T-cell (primary cell): ENCODE measurements around the gene JUNB. TPM values are rescaled to one million over a fixed set of nuclear protein-coding genes. Genes with fewer than 3 reads are reported as not detected.

Experiments
- ATAC-seq, 4 experiments: fragments of 200-7000 bp in 3 of 4; fragments of 150-1000 bp in 1 of 4; cut with Tn5 transposase; replicated peaks in 1 of 4; 1 replicate in 3 of 4; 2 replicates in 1 of 4; pipeline ENCODE4 v1.10.0; 2021; ENCODE audit warnings: moderate library complexity in 3 of 4, mild to moderate bottlenecking in 2 of 4, moderate number of reproducible peaks in 1 of 4
- CTCF ChIA-PET, 2 donors: fragments of 300-600 bp; sonication (Branson Sonifier 250); formaldehyde crosslinking; loops; one replicate each; lab custom pipeline; 2022; ENCODE audit warnings: antibody characterized with exemption in 2 of 2; lab: Charles Lee
- POLR2A ChIA-PET, 2 donors: fragments of 300-600 bp; sonication (Branson Sonifier 250); formaldehyde crosslinking; loops; one replicate each; lab custom pipeline; 2022; ENCODE audit warnings: antibody characterized with exemption in 2 of 2; lab: Charles Lee
- DNase-seq, 35 experiments: peaks; one replicate each; pipeline versions ENCODE4 v3.0.0 to v3.0.0-alpha.2; 2013 to 2023
- H3K27ac ChIP-seq: one replicate; pipeline ENCODE4 v1.5.1; 2013; ENCODE audit warnings: low read length
- H3K27me3 ChIP-seq, 2 experiments: replicated peaks in 1 of 2; 1 replicate in 1 of 2; 2 replicates in 1 of 2; pipeline versions ENCODE4 v1.6.1 to v1.7.0; 2013; ENCODE audit warnings: low read length in 1 of 2, mixed read lengths in 1 of 2; ENCODE audit not compliant: control insufficient read depth in 2 of 2, insufficient read depth in 2 of 2; ENCODE audit errors: extremely low read depth in 1 of 2
- H3K36me3 ChIP-seq, 2 donors: 1 replicate in 1 of 2; 2 replicates in 1 of 2; pipeline versions ENCODE4 v1.6.1 to v1.7.0; 2013; ENCODE audit warnings: low read length in 1 of 2; ENCODE audit not compliant: control insufficient read depth in 2 of 2, insufficient read depth in 1 of 2; ENCODE audit errors: extremely low read depth in 1 of 2
- H3K4me1 ChIP-seq, 2 experiments: 1 replicate in 1 of 2; 2 replicates in 1 of 2; pipeline versions ENCODE4 v1.6.1 to v1.7.0; 2013; ENCODE audit warnings: low read length in 2 of 2, mixed read lengths in 1 of 2; ENCODE audit not compliant: insufficient read depth in 2 of 2, control insufficient read depth in 1 of 2; ENCODE audit errors: extremely low read depth in 1 of 2
- H3K4me3 ChIP-seq, 2 donors: 1 replicate in 1 of 2; 2 replicates in 1 of 2; pipeline versions ENCODE4 v1.5.1 to v1.7.0; 2013; ENCODE audit warnings: mild to moderate bottlenecking in 2 of 2, low read length in 1 of 2, moderate library complexity in 1 of 2; ENCODE audit not compliant: control insufficient read depth in 1 of 2; ENCODE audit errors: extremely low read depth in 1 of 2
- H3K9me3 ChIP-seq: 2 replicates; pipeline ENCODE4 v1.7.0; 2013
- H3K27ac Mint-ChIP-seq, 2 donors: one replicate each; pipeline ENCODE4 v1.8.0; 2020 to 2021; ENCODE audit warnings: mild to moderate bottlenecking in 2 of 2, mixed read lengths in 2 of 2
- H3K27me3 Mint-ChIP-seq, 2 donors: one replicate each; pipeline ENCODE4 v1.8.0; 2021 to 2022; ENCODE audit warnings: mixed read lengths in 2 of 2
- H3K36me3 Mint-ChIP-seq: one replicate; pipeline ENCODE4 v1.8.0; 2021; ENCODE audit warnings: mixed read lengths
- H3K4me1 Mint-ChIP-seq, 3 donors: one replicate each; pipeline ENCODE4 v1.8.0; 2020 to 2022; ENCODE audit warnings: mixed read lengths in 3 of 3, mild to moderate bottlenecking in 1 of 3
- H3K4me3 Mint-ChIP-seq, 3 donors: one replicate each; pipeline ENCODE4 v1.8.0; 2020 to 2022; ENCODE audit warnings: mild to moderate bottlenecking in 3 of 3, mixed read lengths in 3 of 3, moderate library complexity in 3 of 3
- H3K9me3 Mint-ChIP-seq, 3 donors: one replicate each; pipeline ENCODE4 v1.8.0; 2020 to 2022; ENCODE audit warnings: mixed read lengths in 3 of 3
- WGBS: methylation state at CpG from one replicate; pipeline ENCODE4 v1.1.5; 2013; ENCODE audit warnings: missing lambda C conversion rate; ENCODE audit not compliant: insufficient coverage; 5-methylcytosine and 5-hydroxymethylcytosine counted together
- total RNA-seq, 35 experiments: library from RNA in 6 of 35; stranded (reverse) in 6 of 35; fragments of 120-200 nt in 1 of 35; gene quantifications; one replicate each; pipeline versions ENCODE4 v1.2.1 to v1.2.4 and lab custom pipeline; 2013 to 2026

Gene JUNB
- total RNA-seq, 5 donors from 2014 or later (not counting 1 experiment from before 2014, with no cell fraction given): 117 to 2,289 (median 138) TPM

DNA sequence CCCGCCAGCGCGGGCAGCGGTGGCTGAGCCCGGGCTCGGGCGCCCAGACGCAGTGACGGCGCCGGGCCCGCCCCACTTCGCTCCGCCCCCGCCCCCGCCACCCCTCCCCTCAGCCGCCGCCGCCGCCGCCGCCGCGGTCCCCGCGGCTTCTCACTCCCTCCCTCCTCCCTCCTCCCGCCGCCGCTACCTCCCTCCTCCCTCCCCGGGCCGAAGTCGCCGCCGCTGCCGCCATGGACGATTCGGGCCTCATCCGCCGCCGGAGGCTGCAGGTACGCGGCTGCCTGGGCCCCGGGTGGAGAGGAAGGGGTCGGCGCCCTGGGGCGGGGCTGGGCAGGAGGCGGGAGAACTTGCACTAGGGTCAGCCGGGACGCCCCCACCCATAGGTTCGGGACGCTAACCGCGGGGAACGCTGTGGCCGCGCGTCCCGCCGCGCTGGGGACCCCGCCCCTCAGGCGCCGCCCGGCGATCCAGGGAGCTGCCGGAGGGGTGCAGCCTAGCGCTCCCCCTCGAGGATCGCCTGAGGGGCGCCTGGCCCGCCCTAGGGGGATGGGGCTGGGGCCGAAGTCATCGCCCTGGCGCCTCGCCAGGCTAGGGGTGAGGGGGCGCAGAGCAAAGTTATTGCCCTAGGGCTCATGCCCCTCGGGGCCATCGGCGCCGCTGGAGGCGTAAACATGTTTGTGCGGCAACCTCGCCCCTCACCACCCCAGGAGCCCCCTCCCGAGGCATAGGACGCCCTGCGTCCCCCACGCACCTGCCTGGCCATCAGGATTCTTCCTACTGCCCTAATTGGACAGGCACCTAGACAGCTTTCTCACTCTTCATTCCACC lies 42.7 kb downstream of the JUNB start:
- Histone ChIP-seq H3K27me3 (peaks cover 26 to 94% of the 10 kb centered on the region in 2 experiments), H3K4me1 (peaks cover 7 to 43% of the 10 kb centered on the region in 2 experiments), H3K36me3 (no peaks in the 10 kb centered on the region), H3K27ac (no peak overlapping the region), H3K9me3 (no peaks in the 10 kb centered on the region), H3K4me3 (peak overlapping the region in 1 of 2 donors; percentile 23)
- ATAC-seq (peak; percentile 22 to 35 (median 27)), DNase-seq (peak in 8 of 35 experiments; percentile 4 to 65 (median 28))
- Mint-ChIP-seq H3K27me3 (peaks cover 70 to 75% of the 10 kb centered on the region in 2 donors), H3K9me3 (peaks cover 0 to 11% (median 0%) of the 10 kb centered on the region in 3 donors), H3K4me3 (peak overlapping the region; percentile 49 to 64 (median 50)), H3K4me1 (peaks cover 22 to 33% (median 28%) of the 10 kb centered on the region in 3 donors), H3K27ac (no peak overlapping the region), H3K36me3 (no peaks in the 10 kb centered on the region)
- 3% methylated on average over 49 of the region's 87 CpGs for WGBS
- ChIA-PET CTCF (interaction anchor here in 1 of 2 donors (0.5 kb wide), 1 partner anchor 67 kb away, joined by 3 read pairs; no protein-coding TSS in a partner anchor), POLR2A (no interaction called here)

DNA sequence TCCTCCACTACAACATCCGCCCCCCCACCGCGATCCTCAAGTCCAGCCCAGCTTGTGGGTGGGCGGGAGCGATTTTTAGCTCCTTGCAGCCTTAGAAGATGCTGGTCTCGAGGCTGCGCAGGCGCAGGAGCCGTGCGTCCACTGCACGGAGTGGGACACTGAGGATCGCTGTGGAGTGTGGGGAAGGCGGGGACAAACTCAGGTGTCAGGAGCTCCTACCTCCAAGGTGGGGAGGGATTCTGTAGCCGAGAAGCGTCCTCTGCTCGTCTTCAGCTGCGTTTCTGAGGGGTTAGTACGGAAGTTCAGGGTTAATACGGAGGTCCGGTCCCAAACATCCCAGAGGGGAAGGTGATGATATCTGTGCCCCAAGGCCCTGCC lies 43.3 kb downstream of the JUNB start, which contains the start of gene RTBDN:
RTBDN (minus strand) TSS at position 14 of the 378 bp plus-strand sequence. CDS start 4,600 bp downstream, outside the sequence.
- ChIA-PET CTCF (interaction anchor here in 1 of 2 donors (0.5 kb wide), 1 partner anchor 67 kb away, joined by 3 read pairs; no protein-coding TSS in a partner anchor), POLR2A (no interaction called here)
- peak within 1 kb of the TSS in 1 of 2 donors; percentile 38 for H3K4me3 ChIP-seq
- Mint-ChIP-seq H3K27me3 (peaks cover 71 to 75% of the 10 kb centered on the region in 2 donors), H3K27ac (peak within 1 kb of the TSS in 1 of 2 donors; percentile 57), H3K4me1 (peaks cover 27 to 39% (median 34%) of the 10 kb centered on the region in 3 donors), H3K36me3 (no peaks in the 10 kb centered on the region), H3K4me3 (peak within 1 kb of the TSS; percentile 49 to 64 (median 50)), H3K9me3 (peaks cover 0 to 11% (median 0%) of the 10 kb centered on the region in 3 donors)
- WGBS: 20% methylated on average over 18 of the region's 20 CpGs
- no peaks in the 10 kb centered on the region for H3K36me3 ChIP-seq
- peaks cover 7 to 46% of the 10 kb centered on the region in 2 experiments for H3K4me1 ChIP-seq
- no peak within 1 kb of the TSS for H3K27ac ChIP-seq
- ATAC-seq (no peak), DNase-seq (no peak)
- no peaks in the 10 kb centered on the region for H3K9me3 ChIP-seq
- peaks cover 32 to 93% of the 10 kb centered on the region in 2 experiments for H3K27me3 ChIP-seq

DNA sequence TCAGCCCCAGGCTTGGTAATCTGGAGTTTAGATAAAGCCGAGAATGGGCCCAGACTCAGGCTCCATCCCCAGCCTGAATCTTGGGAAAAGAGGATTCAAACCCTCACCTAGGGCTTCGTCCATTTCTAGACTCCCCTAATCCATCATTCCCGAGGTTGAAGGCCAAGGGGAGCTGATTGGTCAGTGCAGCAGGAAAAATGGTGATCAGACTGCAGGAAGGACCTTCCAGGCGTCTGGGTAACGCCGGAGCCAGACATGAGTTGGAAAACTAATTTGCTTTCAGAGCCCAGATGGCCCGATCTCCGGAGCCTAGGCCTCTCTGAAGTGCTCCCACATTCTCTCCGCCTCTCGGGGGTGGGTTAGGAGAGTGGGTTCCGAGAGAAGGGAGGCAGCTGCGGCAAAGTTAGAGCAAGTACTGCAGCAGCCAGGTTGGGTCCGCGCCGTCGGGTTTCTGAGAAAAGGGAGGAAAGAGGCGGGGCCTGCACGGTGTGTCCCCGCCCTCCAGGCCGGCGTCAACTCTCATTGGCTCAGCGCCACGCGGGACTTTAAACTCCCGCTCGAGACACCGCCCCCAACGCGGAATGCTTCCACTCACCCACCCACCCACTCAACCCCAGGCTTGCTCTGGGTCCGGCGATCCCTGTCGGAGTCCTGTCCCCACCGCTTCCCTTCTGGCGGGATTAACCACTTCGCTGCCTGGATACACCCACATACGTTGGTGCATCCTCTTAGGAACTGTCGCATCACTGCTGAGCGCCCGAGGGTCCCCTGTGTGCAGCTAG lies 43.9 kb downstream of the JUNB start:
- CTCF ChIA-PET: interaction anchor here in 1 of 2 donors (0.7 kb wide), 1 partner anchor 65 kb away, joined by 5 read pairs; no protein-coding TSS in a partner anchor
- Mint-ChIP-seq H3K4me3 (peak overlapping the region; percentile 49 to 61 (median 50)), H3K27me3 (peaks cover 71 to 75% of the 10 kb centered on the region in 2 donors), H3K9me3 (peaks cover 0 to 11% (median 0%) of the 10 kb centered on the region in 3 donors), H3K36me3 (no peaks in the 10 kb centered on the region), H3K27ac (no peak overlapping the region), H3K4me1 (peaks cover 27 to 43% (median 37%) of the 10 kb centered on the region in 3 donors)
- Histone ChIP-seq H3K27me3 (peaks cover 36 to 92% of the 10 kb centered on the region in 2 experiments), H3K27ac (no peak overlapping the region), H3K4me1 (peaks cover 7 to 46% of the 10 kb centered on the region in 2 experiments), H3K36me3 (no peaks in the 10 kb centered on the region), H3K9me3 (no peaks in the 10 kb centered on the region), H3K4me3 (peak overlapping the region in 1 of 2 donors; percentile 38)
- ATAC-seq: peak in 1 of 4 experiments; percentile 13
- POLR2A ChIA-PET: no interaction called here
- peak in 17 of 35 experiments; percentile 13 to 50 (median 23) for DNase-seq
- 14% methylated on average over 30 of the region's 39 CpGs for WGBS

DNA sequence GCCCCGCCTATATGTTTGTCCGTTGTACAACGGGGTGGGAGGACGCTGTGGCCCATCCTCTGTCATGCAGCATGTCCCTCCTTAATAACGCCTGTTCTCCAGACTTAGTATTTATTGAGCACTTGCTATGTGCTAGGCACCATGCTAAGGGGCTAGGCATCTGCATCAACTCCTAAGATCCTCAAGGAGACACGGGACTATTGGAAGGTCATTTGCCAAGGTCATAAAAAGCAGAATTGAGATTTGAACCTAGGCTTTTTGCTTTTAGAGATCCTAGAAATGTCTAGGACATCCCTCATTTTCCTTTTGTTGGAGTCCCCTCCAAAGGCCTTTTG lies 45.2 kb downstream of the JUNB start:
- H3K9me3 ChIP-seq: no peaks in the 10 kb centered on the region
- Mint-ChIP-seq H3K36me3 (no peaks in the 10 kb centered on the region), H3K27ac (no peak overlapping the region), H3K4me3 (no peak overlapping the region), H3K9me3 (peaks cover 0 to 7% (median 0%) of the 10 kb centered on the region in 3 donors), H3K4me1 (peaks cover 33 to 54% (median 49%) of the 10 kb centered on the region in 3 donors), H3K27me3 (peaks cover 70 to 75% of the 10 kb centered on the region in 2 donors)
- WGBS: 16% methylated on average over 6 of the region's 6 CpGs
- ChIA-PET POLR2A (no interaction called here), CTCF (no interaction called here)
- H3K27me3 ChIP-seq: peaks cover 34 to 92% of the 10 kb centered on the region in 2 experiments
- H3K27ac ChIP-seq: no peak overlapping the region
- no peaks in the 10 kb centered on the region for H3K36me3 ChIP-seq
- DNase-seq: no peak
- no peak overlapping the region for H3K4me3 ChIP-seq
- peaks cover 7 to 58% of the 10 kb centered on the region in 2 experiments for H3K4me1 ChIP-seq
- ATAC-seq: no peak

- Histone ChIP-seq H3K4me3 (no peak overlapping the region), H3K27ac (no peak overlapping the region), H3K27me3 (peaks cover 35 to 92% of the 10 kb centered on the region in 2 experiments), H3K4me1 (peaks cover 7 to 59% of the 10 kb centered on the region in 2 experiments), H3K36me3 (no peaks in the 10 kb centered on the region), H3K9me3 (no peaks in the 10 kb centered on the region)
- Mint-ChIP-seq H3K27ac (peak overlapping the region in 1 of 2 donors; percentile 11), H3K4me3 (peak overlapping the region in 1 of 3 donors; percentile 66), H3K4me1 (peaks cover 30 to 51% (median 47%) of the 10 kb centered on the region in 3 donors), H3K36me3 (no peaks in the 10 kb centered on the region), H3K9me3 (peaks cover 0 to 3% (median 0%) of the 10 kb centered on the region in 3 donors), H3K27me3 (peaks cover 69 to 74% of the 10 kb centered on the region in 2 donors)
- POLR2A ChIA-PET: interaction anchor here in 1 of 2 donors (0.6 kb wide), 1 partner anchor 191 kb away, joined by 5 read pairs; no protein-coding TSS in a partner anchor
- CTCF ChIA-PET: interaction anchor here in 1 of 2 donors (0.7 kb wide), 3 partner anchors 10 to 260 kb away, joined by 3 read pairs; partner anchors contain the start of gene GCDH
- no peak for DNase-seq
- 93% methylated on average over 2 of the region's 4 CpGs for WGBS
- no peak for ATAC-seq
These were observed 45.9 kb downstream of the JUNB start for GRCh38 chr19:12837225-12837624.
